SK-N-SH (cell line): ENCODE results near the gene EFCAB11.

Experiments
- CHD2 ChIP-seq: fragments of 150-350 bp; IDR thresholded peaks from 2 replicates; pipeline ENCODE4 v1.6.1; 2018; ENCODE audit warnings: low read length; ENCODE audit not compliant: partially characterized antibody
- CTCF ChIP-seq: fragments of 200-600 bp; sonication (generic); IDR thresholded peaks from 2 replicates; pipeline ENCODE4 v1.6.1; 2017; ENCODE audit warnings: antibody characterized with exemption, mild to moderate bottlenecking, moderate library complexity
- EP300 ChIP-seq, 2 experiments: IDR thresholded peaks; 2 replicates each; pipeline versions ENCODE4 v1.4.0 to v1.6.1; 2012; ENCODE audit warnings: borderline replicate concordance in 1 of 2, low read depth in 1 of 2, low read length in 1 of 2
- FOSL2 ChIP-seq: IDR thresholded peaks from 2 replicates; pipeline ENCODE4 v1.4.0; 2012; ENCODE audit warnings: low read depth, mild to moderate bottlenecking, moderate library complexity, borderline replicate concordance
- FOXJ3 ChIP-seq: sonication (generic); formaldehyde crosslinking; IDR thresholded peaks from 2 replicates; pipeline ENCODE4 v1.5.1; 2020; ENCODE audit warnings: mild to moderate bottlenecking, missing genetic modification reagents
- MEF2A ChIP-seq: IDR thresholded peaks from 2 replicates; pipeline ENCODE4 v1.4.0; 2012; ENCODE audit warnings: low read depth, borderline replicate concordance
- POLR2AphosphoS5 ChIP-seq: IDR thresholded peaks from 2 replicates; pipeline ENCODE4 v1.6.1; 2012; ENCODE audit warnings: low read depth, low read length
- RFX5 ChIP-seq: IDR thresholded peaks from 2 replicates; pipeline ENCODE4 v1.6.1; 2012; ENCODE audit warnings: mild to moderate bottlenecking, improper control_type of control experiment, low read length
- SMC3 ChIP-seq: IDR thresholded peaks from 2 replicates; pipeline ENCODE4 v1.6.1; 2012; ENCODE audit warnings: low read depth, low read length, improper control_type of control experiment
- YY1 ChIP-seq: IDR thresholded peaks from 2 replicates; pipeline ENCODE4 v1.4.0; 2012; ENCODE audit warnings: low read depth, mild to moderate bottlenecking

GRCh38 chr14:89957791-89958190 is 3.3 kb upstream of the EFCAB11 start:
- no peak for TF ChIP-seq MEF2A
- no peak for TF ChIP-seq CTCF
- TF ChIP-seq YY1: no peak
- TF ChIP-seq SMC3: no peak
- no peak for TF ChIP-seq RFX5
- no peak for TF ChIP-seq FOSL2
- TF ChIP-seq POLR2AphosphoS5: no peak
- no peak for TF ChIP-seq CHD2
- TF ChIP-seq EP300 (IDR thresholded peaks at IDR 0.05; ENCODE audit: borderline replicate concordance in 1 of 2, low read depth in 1 of 2, low read length in 1 of 2): no peak
- TF ChIP-seq FOXJ3 (CRISPR knock-in tag): no peak
